ENCODE measurements around the gene PTPRH.

Gene PTPRH

GRCh38 chr19:55208880-55209692 is at the start of gene PTPRH:
Gene PTPRH, minus strand, starts transcription at chr19:55209501. Its CDS starts 68 bp downstream, at chr19:55209433.
- DNase-seq: no peak

- DNase-seq: no peak
Observed at GRCh38 chr19:55258476-55258827, 49.2 kb upstream of the PTPRH start.

GRCh38 chr19:55257461-55258420 is 48.4 kb upstream of the PTPRH start:
- peak; percentile 23 for DNase-seq

DNA sequence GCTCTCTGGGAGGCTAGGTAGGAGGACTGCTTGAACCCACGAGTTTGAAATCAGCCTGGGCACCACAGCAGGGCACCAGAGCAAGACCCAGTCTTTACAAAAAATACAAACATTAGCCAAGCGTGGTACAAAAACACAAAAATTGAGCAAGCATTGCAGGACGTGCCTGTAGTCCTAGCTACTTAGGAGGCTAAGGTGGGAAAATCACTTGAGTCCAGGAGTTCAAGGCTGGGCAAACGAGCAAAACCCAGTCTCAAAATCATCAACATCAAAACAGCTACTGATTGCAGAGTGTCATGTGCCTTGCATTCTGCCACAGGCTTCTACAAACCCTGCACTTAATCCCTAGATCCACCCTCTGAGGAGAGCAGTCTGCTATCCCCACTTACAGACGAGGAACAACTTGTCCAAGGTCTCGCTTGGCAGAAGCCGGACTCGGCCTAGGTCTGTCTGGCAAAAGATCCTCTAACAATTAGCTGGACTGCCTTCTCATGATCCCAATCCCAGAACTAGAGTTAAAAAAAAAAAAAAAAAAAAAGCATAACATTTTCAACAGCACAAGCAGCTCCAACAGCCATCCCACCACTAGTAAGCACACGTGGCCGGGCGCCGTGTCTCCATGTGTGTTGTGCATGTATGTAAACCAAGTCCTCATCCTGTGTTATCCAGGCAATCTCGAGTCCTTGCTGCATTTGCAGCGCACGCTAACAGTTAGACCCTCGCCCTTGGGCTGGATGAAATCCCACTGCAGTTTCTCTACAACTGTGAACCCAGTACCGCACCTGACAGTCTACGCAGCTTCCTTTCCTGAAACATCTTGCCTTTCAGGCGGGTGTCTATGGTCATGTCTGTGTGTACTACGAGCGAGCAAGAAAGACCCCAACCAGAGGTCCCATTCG is 47.5 kb upstream of the PTPRH start:
- DNase-seq: no peak

DNA sequence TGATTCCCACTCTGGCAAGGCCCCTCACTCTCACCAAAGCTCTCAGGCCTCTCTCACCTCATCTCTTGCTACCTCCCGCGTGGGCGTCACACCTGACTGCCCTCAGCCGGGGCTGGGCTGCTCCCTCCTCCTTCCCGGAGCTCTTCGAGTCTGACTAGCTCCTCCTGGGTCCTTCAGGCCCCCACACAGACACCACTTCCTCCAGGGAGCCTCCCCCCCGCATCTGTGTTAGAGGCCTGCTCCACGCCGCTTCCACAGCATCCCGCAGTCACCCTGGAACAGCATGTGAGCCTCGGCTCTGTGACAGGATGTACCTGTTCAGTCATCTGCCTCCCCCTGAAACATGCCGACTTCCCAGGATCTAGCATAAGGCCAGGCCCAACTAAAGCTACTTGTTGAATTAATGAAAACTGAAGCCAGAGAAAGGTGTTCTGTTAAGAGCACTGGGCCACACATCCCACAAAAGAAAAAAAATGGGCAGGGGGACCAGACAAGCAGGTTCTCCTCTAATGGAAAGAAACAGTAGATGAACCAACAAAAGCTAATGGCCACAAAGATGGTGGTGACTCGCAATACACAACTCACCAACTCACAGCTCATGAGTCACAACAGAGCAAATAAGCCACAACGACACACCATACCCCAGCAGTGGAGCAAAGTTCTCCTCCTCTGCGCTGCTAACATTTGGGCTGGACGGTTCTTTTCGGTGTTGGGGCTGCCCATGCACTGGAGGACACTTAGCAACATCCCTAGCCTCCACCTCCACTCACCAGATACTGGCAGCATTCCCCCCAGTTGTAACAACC is 46.5 kb upstream of the PTPRH start:
- peak; percentile 37 for DNase-seq

GRCh38 chr19:55254625-55254977 is 45.3 kb upstream of the PTPRH start:
- no peak for DNase-seq

GRCh38 chr19:55253842-55254624 is 44.7 kb upstream of the PTPRH start:
- no peak for DNase-seq

- no peak for DNase-seq
Observed at GRCh38 chr19:55252760-55253663, 43.7 kb upstream of the PTPRH start.

DNA sequence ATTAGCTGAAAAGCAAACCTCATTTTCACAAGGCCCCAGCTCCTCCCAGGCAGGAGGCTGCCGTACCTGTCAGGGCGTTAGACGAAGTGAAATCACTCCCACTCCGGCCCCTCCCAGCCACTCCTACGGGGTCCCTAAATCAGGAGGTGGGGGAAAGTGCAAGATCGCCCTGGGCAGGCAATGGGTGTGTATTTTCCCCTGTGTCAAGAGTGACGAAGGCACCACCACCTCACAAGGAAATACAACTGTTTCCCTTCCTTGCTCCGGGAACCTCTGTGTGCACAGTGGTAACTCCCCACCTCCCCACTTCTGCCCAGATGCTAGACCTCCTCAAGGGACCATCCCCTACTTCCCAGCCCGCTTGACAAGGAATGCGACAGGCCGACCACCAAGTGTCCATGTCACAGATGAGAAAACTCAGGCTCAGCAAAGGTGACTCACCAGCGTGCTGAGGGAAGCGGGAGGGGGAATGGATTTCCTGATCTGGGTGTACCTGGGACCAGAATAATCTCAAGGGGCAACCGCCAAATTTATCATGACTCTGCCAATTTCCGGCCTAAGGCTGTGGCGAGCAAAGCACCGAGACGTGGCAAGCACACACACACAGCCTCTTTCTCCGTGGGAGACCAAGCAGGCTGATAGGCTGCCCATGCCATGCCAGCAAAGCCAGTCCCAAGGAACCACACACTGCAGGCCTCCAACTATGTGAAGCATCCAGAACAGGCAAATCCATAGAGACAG is 42.2 kb upstream of the PTPRH start:
- DNase-seq: no peak

DNA sequence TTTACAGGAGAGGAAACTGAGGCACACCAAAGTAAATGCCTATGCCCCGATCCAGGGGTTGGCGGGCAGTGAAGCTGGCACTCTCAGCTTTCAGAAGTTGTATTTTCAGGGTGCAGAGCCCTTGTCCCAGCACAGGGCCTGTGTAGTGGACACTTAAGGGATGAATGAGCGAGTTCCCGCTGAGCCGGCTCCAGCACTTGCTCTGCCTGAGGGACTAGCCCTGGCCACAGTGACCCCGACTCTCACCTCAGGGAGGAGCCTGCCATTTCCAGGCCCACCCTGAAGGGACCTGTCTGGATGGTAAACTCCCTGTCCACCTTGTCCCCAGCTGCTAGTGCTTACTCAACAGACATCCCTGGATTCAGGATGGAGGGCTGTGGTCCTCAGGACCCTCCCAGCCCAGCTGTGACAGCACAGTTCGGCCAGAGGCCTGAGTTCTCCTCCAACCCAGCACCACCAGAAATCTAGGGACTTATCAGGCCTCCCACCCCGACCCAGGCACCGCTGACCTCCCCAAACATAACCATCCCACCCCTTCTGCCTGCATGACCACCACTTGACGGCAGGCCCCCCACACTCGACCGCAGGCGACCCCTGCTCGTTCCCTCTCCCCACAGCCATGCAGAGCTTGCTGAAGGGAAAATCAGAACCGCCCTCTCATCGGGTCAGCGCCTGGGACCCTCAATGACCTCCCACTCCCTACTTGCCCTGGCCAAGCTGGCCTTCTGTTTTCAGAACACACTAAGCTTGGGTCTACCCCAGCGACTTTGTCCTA is 41.1 kb upstream of the PTPRH start:
- DNase-seq: no peak

DNA sequence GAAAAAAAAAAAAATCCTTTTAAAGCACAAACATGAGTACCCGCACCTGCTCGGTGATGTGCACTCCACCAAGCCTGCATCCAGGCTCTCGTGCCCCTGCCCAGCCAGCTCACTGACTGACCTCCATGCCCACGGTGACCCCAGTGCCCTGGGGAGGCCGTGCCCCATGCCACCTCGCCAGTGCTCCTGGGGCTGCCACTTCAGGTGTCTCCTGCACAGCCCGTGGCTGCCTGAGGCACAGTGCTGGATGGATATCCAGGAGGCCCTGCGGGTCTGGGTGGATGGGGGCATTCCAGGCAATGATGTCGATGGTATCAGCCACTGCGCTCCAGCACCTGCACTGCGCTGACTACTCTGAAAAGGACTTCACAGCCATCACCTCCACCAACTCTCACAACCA is 40.5 kb upstream of the PTPRH start:
- DNase-seq: no peak

GRCh38 chr19:55248704-55249103 is 39.4 kb upstream of the PTPRH start:
- no peak for DNase-seq

- DNase-seq: no peak
Observed at GRCh38 chr19:55248166-55248675, 38.9 kb upstream of the PTPRH start.

GRCh38 chr19:55247621-55248099 is 38.4 kb upstream of the PTPRH start:
- DNase-seq: peak; percentile 9

GRCh38 chr19:55246462-55247451 is 37.5 kb upstream of the PTPRH start:
- no peak for DNase-seq

- DNase-seq: no peak
Observed at GRCh38 chr19:55245236-55245904, 36.1 kb upstream of the PTPRH start.

Data from HCEC 1CT (cell line).